Measurements from ENCODE around the gene PRPF4.

- TF ChIP-seq CTCF (IDR thresholded peaks at IDR 0.05; ENCODE audit: low read depth, low read length, missing input control) (no peak), REST (IDR thresholded peaks at IDR 0.05) (no peak), EGR1 (IDR thresholded peaks at IDR 0.05; ENCODE audit: low read depth in 2 of 2) (no peak), HNF4A (conservative IDR thresholded peaks at IDR 0.05) (no peak), RXRA (IDR thresholded peaks at IDR 0.05) (no peak), MAX (IDR thresholded peaks at IDR 0.05) (no peak), YY1 (IDR thresholded peaks at IDR 0.05) (no peak), TAF1 (conservative IDR thresholded peaks at IDR 0.05) (no peak)
These were observed 62.3 kb downstream of the PRPF4 start for GRCh38 chr9:113337714-113338113.
